GM18526 (cell line): ENCODE measurements around the gene IGF1.

Experiments
- POLR2A ChIP-seq: IDR thresholded peaks from 3 replicates; pipeline ENCODE4 v1.6.1; 2011; ENCODE audit not compliant: insufficient read length; ENCODE audit errors: extremely low read depth

Gene IGF1

GRCh38 chr12:102350070-102350469, 130.3 kb downstream of the IGF1 start:
- no peak for TF ChIP-seq POLR2A

- TF ChIP-seq POLR2A, result no peak
These were observed 131.3 kb downstream of the IGF1 start for GRCh38 chr12:102349079-102349478.

DNA sequence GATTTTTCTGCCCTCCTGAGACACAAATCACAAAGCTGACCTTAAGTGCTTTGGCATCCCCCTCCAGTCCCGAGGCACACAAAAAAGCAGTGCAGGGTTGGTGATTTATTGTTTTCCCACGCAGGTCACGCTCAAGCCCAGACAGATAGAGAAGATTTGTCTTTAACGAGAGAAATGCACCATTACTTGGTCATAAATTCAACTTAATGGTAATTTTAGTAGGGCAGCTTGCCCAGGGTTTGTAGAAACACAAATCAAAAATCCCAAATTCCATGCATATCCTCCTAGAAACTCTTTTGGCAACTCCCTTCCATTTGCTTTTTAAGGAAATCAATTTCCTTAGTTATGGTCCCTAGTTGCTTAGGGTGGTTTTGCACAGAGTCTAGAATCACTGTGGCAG, 132.6 kb downstream of the IGF1 start:
- TF ChIP-seq POLR2A, result no peak
